ENCODE data around the gene MAGI2.

The MAGI2 gene

GRCh38 chr7:78169992-78170391 is 1283.5 kb downstream of the MAGI2 start:
- POLR2A ChIA-PET, result no interaction called here
- CTCF ChIA-PET, result interaction anchor here (1.2 to 1.6 kb wide), 2 partner anchors 16 to 28 kb away, joined by 3 to 4 read pairs; no protein-coding TSS in a partner anchor
- no peak for TF ChIP-seq CTCF (IDR thresholded peaks at IDR 0.05; ENCODE audit: control extremely low read depth, extremely low read depth, low read depth, missing control alignments)
- no peak for DNase-seq (ENCODE audit: extremely low spot score)

DNA sequence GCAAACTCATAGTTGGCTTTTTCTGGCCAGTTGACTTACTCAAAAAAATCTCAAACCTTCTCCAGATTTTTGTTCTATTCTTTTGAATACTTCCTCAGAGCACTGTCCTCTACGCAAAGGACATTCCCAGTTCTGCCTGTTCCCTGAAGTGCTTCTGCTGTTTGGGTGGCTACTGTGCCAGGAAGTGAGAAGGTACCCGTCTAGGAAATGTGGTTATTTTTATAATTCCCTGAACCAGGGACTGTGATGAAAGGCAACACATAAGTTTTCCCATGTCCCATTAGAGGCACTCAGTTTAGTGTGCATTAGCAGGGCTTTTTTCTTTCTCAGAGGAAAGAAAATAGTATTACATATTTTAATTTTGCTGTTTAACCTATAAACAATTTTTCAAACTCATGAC is 1284.6 kb downstream of the MAGI2 start:
- POLR2A ChIA-PET, result no interaction called here
- DNase-seq (ENCODE audit: extremely low spot score), result no peak
- CTCF ChIA-PET, result interaction anchor here (1.2 kb wide), 1 partner anchor 15 kb away, joined by 4 read pairs; no protein-coding TSS in a partner anchor
- TF ChIP-seq CTCF (IDR thresholded peaks at IDR 0.05; ENCODE audit: control extremely low read depth, extremely low read depth, low read depth, missing control alignments), result no peak

DNA sequence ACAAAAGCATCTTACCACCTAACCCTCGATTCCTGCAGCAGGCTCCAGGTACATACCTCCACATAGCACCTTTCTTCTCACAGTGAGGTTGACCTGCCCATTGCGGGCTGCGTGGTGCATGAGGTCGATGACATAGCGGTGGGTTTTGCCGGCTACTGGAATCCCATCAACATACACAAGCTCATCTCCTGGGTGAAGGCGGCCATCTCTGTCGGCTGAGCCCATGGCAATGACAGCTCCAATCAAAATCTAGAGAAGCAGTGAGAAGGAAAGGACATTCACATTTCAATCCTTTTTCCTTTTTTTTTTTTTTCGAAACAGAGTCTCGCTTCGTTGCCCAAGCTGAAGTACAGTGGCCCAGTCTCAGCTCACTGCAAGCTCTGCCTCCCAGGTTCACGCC is 1285.6 kb downstream of the MAGI2 start:
- TF ChIP-seq CTCF (IDR thresholded peaks at IDR 0.05; ENCODE audit: control extremely low read depth, extremely low read depth, low read depth, missing control alignments), result no peak
- ChIA-PET POLR2A (no interaction called here), CTCF (interaction anchor here (1.0 kb wide), 1 partner anchor 46 kb away, joined by 4 read pairs; no protein-coding TSS in a partner anchor)
- DNase-seq (ENCODE audit: extremely low spot score), result no peak

DNA sequence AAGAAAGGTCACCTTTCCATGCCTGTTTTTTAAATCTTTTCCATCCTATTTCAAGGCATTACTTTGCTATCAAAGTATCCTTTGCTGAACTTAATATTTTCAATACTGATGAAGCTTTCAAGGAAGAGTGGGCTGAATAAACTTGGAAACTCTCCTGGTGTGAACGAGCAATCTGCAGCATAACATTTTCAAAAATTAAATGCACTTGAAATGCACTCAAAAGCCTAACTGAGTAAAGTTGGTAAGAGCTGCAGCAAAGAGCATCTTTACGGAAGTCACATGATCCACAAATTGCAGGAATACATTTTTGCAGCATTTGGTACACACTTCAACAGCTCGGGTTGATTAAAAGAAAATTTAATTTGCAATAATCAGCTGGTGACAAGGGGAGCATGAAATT is 1287.6 kb downstream of the MAGI2 start:
- no peak for DNase-seq (ENCODE audit: extremely low spot score)
- POLR2A ChIA-PET, result no interaction called here
- TF ChIP-seq CTCF (IDR thresholded peaks at IDR 0.05; ENCODE audit: control extremely low read depth, extremely low read depth, low read depth, missing control alignments), result no peak

DNA sequence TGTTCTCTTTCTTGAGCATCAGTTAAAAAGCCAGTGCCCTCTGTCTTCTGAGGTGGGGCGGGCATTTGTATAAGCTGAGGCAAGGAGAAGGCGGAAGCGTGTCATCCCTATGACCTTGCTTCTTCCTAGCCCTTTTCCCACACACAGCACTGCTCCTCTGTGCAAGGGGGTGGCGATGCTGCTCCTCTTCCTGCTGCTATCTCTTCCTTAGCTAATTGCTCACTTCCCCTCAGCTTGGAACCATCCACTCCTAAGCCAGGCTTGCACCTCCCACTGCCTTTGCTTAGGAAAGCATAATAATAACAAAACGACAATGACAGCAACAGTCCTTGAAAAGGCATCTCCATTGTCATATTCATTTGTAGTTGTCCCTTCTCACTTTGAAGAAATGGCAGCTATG is 1288.0 kb downstream of the MAGI2 start:
- no peak for TF ChIP-seq CTCF (IDR thresholded peaks at IDR 0.05; ENCODE audit: control extremely low read depth, extremely low read depth, low read depth, missing control alignments)
- POLR2A ChIA-PET, result no interaction called here
- CTCF ChIA-PET, result interaction anchor here (1.3 kb wide), 1 partner anchor 9 kb away, joined by 4 read pairs; no protein-coding TSS in a partner anchor
- DNase-seq (ENCODE audit: extremely low spot score), result no peak

More for the DNA sequence above, 1287.6 kb downstream of the MAGI2 start:
- CTCF ChIA-PET, result no interaction called here

- DNase-seq (ENCODE audit: extremely low spot score), result no peak
- TF ChIP-seq CTCF (IDR thresholded peaks at IDR 0.05; ENCODE audit: control extremely low read depth, extremely low read depth, low read depth, missing control alignments), result no peak
- POLR2A ChIA-PET, result no interaction called here
- CTCF ChIA-PET, result interaction anchor here (1.3 to 1.5 kb wide), 2 partner anchors 9 to 10 kb away, joined by 3 to 4 read pairs; no protein-coding TSS in a partner anchor
Observed at GRCh38 chr7:78164459-78164858, 1289.0 kb downstream of the MAGI2 start.

DNA sequence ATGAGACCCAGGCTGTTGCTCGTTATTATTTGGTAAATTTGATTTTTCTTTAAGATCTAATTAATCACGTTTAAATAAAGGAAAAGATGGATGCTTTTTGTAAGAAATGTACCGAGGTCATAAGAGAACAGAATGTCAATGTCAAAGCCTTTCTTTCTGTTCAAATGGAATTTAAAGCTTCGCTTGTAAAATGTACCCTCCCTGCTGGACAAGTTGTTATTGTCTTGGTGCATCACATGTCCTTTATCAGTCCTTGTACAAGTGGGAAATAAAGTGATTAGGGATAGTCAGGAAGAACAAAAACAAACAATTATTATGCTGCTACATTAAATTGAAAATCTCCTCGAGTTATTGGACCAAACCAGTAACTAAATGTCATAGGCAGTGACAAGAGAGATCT is 1291.7 kb downstream of the MAGI2 start:
- ChIA-PET POLR2A (no interaction called here), CTCF (no interaction called here)
- DNase-seq (ENCODE audit: extremely low spot score), result no peak
- no peak for TF ChIP-seq CTCF (IDR thresholded peaks at IDR 0.05; ENCODE audit: control extremely low read depth, extremely low read depth, low read depth, missing control alignments)
